SK-N-SH (cell line): Measurements from ENCODE around the gene BDKRB2. TPM values are rescaled to one million over a fixed set of nuclear protein-coding genes. Genes with fewer than 3 reads are reported as not detected.

ENCODE experiments used
- CTCF ChIA-PET: fragments of 300-600, 350-600 bp; formaldehyde crosslinking; extraction: SDS; loops from one replicate; lab custom pipeline; 2021; lab: Yijun Ruan, JAX
- POLR2A ChIA-PET: fragments of 350-600 bp; sonication (Branson Sonifier 250); formaldehyde crosslinking; extraction: SDS; loops from one replicate; lab custom pipeline; 2020; ENCODE audit warnings: antibody characterized with exemption, inconsistent platforms; lab: Yijun Ruan, JAX
- DNase-seq: peaks from one replicate; pipeline ENCODE4 v3.0.0; 2012
- H2AFZ ChIP-seq: fragments of 200-600 bp; sonication (generic); 2 replicates; pipeline ENCODE4 v1.8.1; 2016; ENCODE audit warnings: antibody characterized with exemption, mild to moderate bottlenecking, low read depth
- H3F3A ChIP-seq: fragments of 200-600 bp; sonication (generic); replicated peaks from 2 replicates; pipeline ENCODE3; 2016; ENCODE audit warnings: antibody characterized with exemption, mild to moderate bottlenecking; ENCODE audit not compliant: insufficient read depth
- H3K27ac ChIP-seq, 2 experiments: fragments of 200-500 bp in 1 of 2; fragments of 200-600 bp in 1 of 2; sonication (Bioruptor generic) in 1 of 2; sonication (generic), shearing (Covaris generic) in 1 of 2; 2 replicates each; pipeline versions ENCODE4 v1.5.1 to v1.6.1; 2014 to 2016; ENCODE audit warnings: low read depth in 2 of 2, inconsistent platforms in 1 of 2, low read length in 1 of 2, mild to moderate bottlenecking in 1 of 2, mixed read lengths in 1 of 2
- H3K27me3 ChIP-seq: fragments of 200-600 bp; sonication (generic), shearing (Covaris generic); 2 replicates; pipeline ENCODE4 v1.6.1; 2016; ENCODE audit warnings: mixed run types; ENCODE audit not compliant: insufficient read depth
- H3K36me3 ChIP-seq, 2 experiments: fragments of 200-500 bp in 1 of 2; fragments of 200-600 bp in 1 of 2; sonication (Bioruptor generic) in 1 of 2; sonication (generic) in 1 of 2; replicated peaks in 1 of 2; 2 replicates each; pipeline versions ENCODE3 to v1.5.1; 2014 to 2016; ENCODE audit warnings: low read length in 1 of 2, mild to moderate bottlenecking in 1 of 2; ENCODE audit not compliant: insufficient read depth in 2 of 2, control insufficient read depth in 1 of 2
- H3K4me1 ChIP-seq, 2 experiments: fragments of 200-500 bp in 1 of 2; fragments of 200-600 bp in 1 of 2; sonication (Bioruptor generic) in 1 of 2; sonication (generic), shearing (Covaris generic) in 1 of 2; 2 replicates each; pipeline versions ENCODE4 v1.5.1 to v1.6.1; 2014 to 2016; ENCODE audit warnings: low read depth in 1 of 2, low read length in 1 of 2, mixed run types in 1 of 2; ENCODE audit not compliant: insufficient read depth in 2 of 2, control insufficient read depth in 1 of 2
- H3K4me2 ChIP-seq: fragments of 200-600 bp; sonication (generic), shearing (Covaris generic); 2 replicates; pipeline ENCODE4 v1.6.1; 2017; ENCODE audit warnings: mixed run types
- H3K4me3 ChIP-seq, 2 experiments: fragments of 200-500 bp in 1 of 2; fragments of 200-600 bp in 1 of 2; sonication (Bioruptor generic) in 1 of 2; sonication (generic), shearing (Covaris generic) in 1 of 2; 2 replicates each; pipeline versions ENCODE4 v1.5.1 to v1.8.1; 2014 to 2016; ENCODE audit warnings: low read depth in 2 of 2, inconsistent platforms in 1 of 2, low read length in 1 of 2, mild to moderate bottlenecking in 1 of 2, mixed read lengths in 1 of 2, moderate library complexity in 1 of 2
- H3K79me2 ChIP-seq: fragments of 200-600 bp; sonication (generic); 2 replicates; pipeline ENCODE4 v1.8.1; 2017; ENCODE audit warnings: mild to moderate bottlenecking; ENCODE audit not compliant: insufficient read depth
- H3K9ac ChIP-seq: fragments of 200-600 bp; sonication (generic); 2 replicates; pipeline ENCODE4 v1.6.1; 2017; ENCODE audit warnings: mixed run types
- H3K9me2 ChIP-seq: fragments of 200-600 bp; sonication (generic); 2 replicates; pipeline ENCODE4 v1.6.1; 2017; ENCODE audit warnings: mixed run types
- H3K9me3 ChIP-seq: fragments of 200-600 bp; sonication (generic); 2 replicates; pipeline ENCODE4 v1.6.1; 2017; ENCODE audit warnings: mixed run types, mild to moderate bottlenecking, moderate library complexity
- H4K20me1 ChIP-seq: fragments of 200-600 bp; sonication (generic); 2 replicates; pipeline ENCODE4 v1.6.1; 2017; ENCODE audit warnings: mild to moderate bottlenecking, mixed run types; ENCODE audit not compliant: insufficient read depth
- EZH2phosphoT487 ChIP-seq: fragments of 200-600 bp; sonication (generic); IDR thresholded peaks from 2 replicates; pipeline ENCODE4 v1.6.1; 2017; ENCODE audit warnings: low read depth, mixed run types, mild to moderate bottlenecking, antibody characterized with exemption, moderate library complexity, borderline replicate concordance
- FOSL2 ChIP-seq: IDR thresholded peaks from 2 replicates; pipeline ENCODE4 v1.4.0; 2012; ENCODE audit warnings: low read depth, mild to moderate bottlenecking, moderate library complexity, borderline replicate concordance
- FOXJ3 ChIP-seq: sonication (generic); formaldehyde crosslinking; IDR thresholded peaks from 2 replicates; pipeline ENCODE4 v1.5.1; 2020; ENCODE audit warnings: mild to moderate bottlenecking, missing genetic modification reagents
- MAX ChIP-seq: IDR thresholded peaks from 2 replicates; pipeline ENCODE4 v1.4.0; 2012; ENCODE audit warnings: low read depth
- MEF2A ChIP-seq: IDR thresholded peaks from 2 replicates; pipeline ENCODE4 v1.4.0; 2012; ENCODE audit warnings: low read depth, borderline replicate concordance
- MXI1 ChIP-seq: IDR thresholded peaks from 2 replicates; pipeline ENCODE4 v1.6.1; 2012; ENCODE audit warnings: mild to moderate bottlenecking, low read depth, low read length, improper control_type of control experiment
- NFIC ChIP-seq: IDR thresholded peaks from 2 replicates; pipeline ENCODE4 v1.4.0; 2012; ENCODE audit warnings: borderline replicate concordance
- NRF1 ChIP-seq: IDR thresholded peaks from 2 replicates; pipeline ENCODE4 v1.6.1; 2012; ENCODE audit warnings: low read depth, mild to moderate bottlenecking, low read length
- POLR2AphosphoS5 ChIP-seq: IDR thresholded peaks from 2 replicates; pipeline ENCODE4 v1.6.1; 2012; ENCODE audit warnings: low read depth, low read length
- RAD21 ChIP-seq: IDR thresholded peaks from 2 replicates; pipeline ENCODE4 v1.6.1; 2012; ENCODE audit warnings: mild to moderate bottlenecking, low read length
- RCOR1 ChIP-seq: fragments of 150-350 bp; IDR thresholded peaks from 2 replicates; pipeline ENCODE4 v1.6.1; 2017; ENCODE audit warnings: antibody characterized with exemption, low read length
- RFX5 ChIP-seq: IDR thresholded peaks from 2 replicates; pipeline ENCODE4 v1.6.1; 2012; ENCODE audit warnings: mild to moderate bottlenecking, improper control_type of control experiment, low read length
- SIN3A ChIP-seq: IDR thresholded peaks from 2 replicates; pipeline ENCODE4 v1.6.1; 2012; ENCODE audit warnings: low read depth, mild to moderate bottlenecking, low read length, moderate library complexity, borderline replicate concordance
- SMC3 ChIP-seq: IDR thresholded peaks from 2 replicates; pipeline ENCODE4 v1.6.1; 2012; ENCODE audit warnings: low read depth, low read length, improper control_type of control experiment
- TCF12 ChIP-seq: IDR thresholded peaks from 2 replicates; pipeline ENCODE4 v1.4.0; 2012
- ZBTB33 ChIP-seq: IDR thresholded peaks from 2 replicates; pipeline ENCODE4 v1.4.0; 2012; ENCODE audit warnings: low read depth, borderline replicate concordance
- WGBS: methylation state at CpG from one replicate; pipeline ENCODE4 v1.1.6; 2017; ENCODE audit warnings: low lambda C conversion rate; 5-methylcytosine and 5-hydroxymethylcytosine counted together
- polyA plus RNA-seq, 3 experiments: library from polyadenylated mRNA; depleted of rRNA; stranded (reverse); fragments of >200 nt; gene quantifications; 2 replicates each; pipeline ENCODE4 v1.2.3, GENCODE V29; 2012
- TF ChIP-seq, protein P1 (sequence below): IDR thresholded peaks from 2 replicates; pipeline ENCODE4 v1.4.0; 2012; ENCODE audit warnings: low read depth, borderline replicate concordance

The BDKRB2 gene
- polyA plus RNA-seq, 1 of the 3 experiments (the other 2 are of a cell fraction) = 4.8 TPM

- Histone ChIP-seq H3F3A (no peaks in the 10 kb centered on the region), H3K27ac (no peak overlapping the region), H3K4me2 (no peak overlapping the region), H3K9ac (no peak overlapping the region), H3K27me3 (no peaks in the 10 kb centered on the region), H3K9me2 (no peaks in the 10 kb centered on the region), H3K79me2 (no peaks in the 10 kb centered on the region), H3K4me3 (no peak overlapping the region), H3K36me3 (no peaks in the 10 kb centered on the region), H2AFZ (no peak overlapping the region), H3K9me3 (no peaks in the 10 kb centered on the region), H4K20me1 (no peaks in the 10 kb centered on the region), H3K4me1 (peaks cover 0 to 7% of the 10 kb centered on the region in 2 experiments; a peak in 1 of 4 replicates)
- WGBS = 86% methylated on average over 17 of the region's 17 CpGs
- no peak for DNase-seq
- POLR2A ChIA-PET = no interaction called here
- CTCF ChIA-PET = interaction anchor here (1.0 to 1.4 kb wide), 2 partner anchors 12 to 81 kb away, joined by 3 read pairs; no protein-coding TSS in a partner anchor
- no peak for TF ChIP-seq MXI1
- no peak for TF ChIP-seq NFIC
- no peak for TF ChIP-seq RFX5
- TF ChIP-seq EZH2phosphoT487 = no peak
- TF ChIP-seq TCF12 = no peak
- TF ChIP-seq ZBTB33 = no peak
- no peak for TF ChIP-seq SIN3A
- no peak for TF ChIP-seq SMC3
- no peak for TF ChIP-seq FOSL2
- no peak for TF ChIP-seq RCOR1
- TF ChIP-seq MEF2A = no peak
- no peak for TF ChIP-seq RAD21
Observed at GRCh38 chr14:96181186-96182056, 23.2 kb upstream of the BDKRB2 start.

GRCh38 chr14:96182546-96182945 is 22.1 kb upstream of the BDKRB2 start:
- no peak overlapping the region for H3K27ac ChIP-seq
- CTCF ChIA-PET = interaction anchor here (1.3 kb wide), 1 partner anchor 12 kb away, joined by 4 read pairs; no protein-coding TSS in a partner anchor
- no peaks in the 10 kb centered on the region for H3K79me2 ChIP-seq
- no peaks in the 10 kb centered on the region for H3K9me2 ChIP-seq
- no peak overlapping the region for H3K4me2 ChIP-seq
- POLR2A ChIA-PET = no interaction called here
- no peak overlapping the region for H3K4me3 ChIP-seq
- WGBS = 76% methylated on average over 4 of the region's 4 CpGs
- no peaks in the 10 kb centered on the region for H3F3A ChIP-seq
- no peaks in the 10 kb centered on the region for H4K20me1 ChIP-seq
- no peaks in the 10 kb centered on the region for H3K27me3 ChIP-seq
- no peak for TF ChIP-seq RCOR1
- TF ChIP-seq TCF12 = no peak
- TF ChIP-seq RFX5 = no peak
- TF ChIP-seq, protein P1, sequence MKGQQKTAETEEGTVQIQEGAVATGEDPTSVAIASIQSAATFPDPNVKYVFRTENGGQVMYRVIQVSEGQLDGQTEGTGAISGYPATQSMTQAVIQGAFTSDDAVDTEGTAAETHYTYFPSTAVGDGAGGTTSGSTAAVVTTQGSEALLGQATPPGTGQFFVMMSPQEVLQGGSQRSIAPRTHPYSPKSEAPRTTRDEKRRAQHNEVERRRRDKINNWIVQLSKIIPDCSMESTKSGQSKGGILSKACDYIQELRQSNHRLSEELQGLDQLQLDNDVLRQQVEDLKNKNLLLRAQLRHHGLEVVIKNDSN = no peak
- no peak for TF ChIP-seq MAX
- no peak for TF ChIP-seq NRF1
- TF ChIP-seq POLR2AphosphoS5 = no peak
- no peak for TF ChIP-seq FOXJ3 (CRISPR knock-in tag)
- no peak overlapping the region for H2AFZ ChIP-seq
- no peak for DNase-seq
- H3K9me3 ChIP-seq = no peaks in the 10 kb centered on the region
- H3K9ac ChIP-seq = no peak overlapping the region
- H3K36me3 ChIP-seq = no peaks in the 10 kb centered on the region
- peaks cover 0 to 3% of the 10 kb centered on the region in 2 experiments; a peak in 1 of 4 replicates for H3K4me1 ChIP-seq
